Endothelial cell of umbilical vein (primary cell): ENCODE results near the gene SLC39A11.

Experiments
- EZH2 ChIP-seq: IDR thresholded peaks from 2 replicates; pipeline ENCODE4 v1.6.1; 2012; ENCODE audit warnings: borderline replicate concordance, low read depth, mild to moderate bottlenecking, moderate library complexity, low read length, inconsistent platforms; ENCODE audit not compliant: severe bottlenecking
- POLR2A ChIP-seq: IDR thresholded peaks from 2 replicates; pipeline ENCODE4 v1.6.1; 2012; ENCODE audit warnings: low read depth, mild to moderate bottlenecking, control low read depth, low read length

DNA sequence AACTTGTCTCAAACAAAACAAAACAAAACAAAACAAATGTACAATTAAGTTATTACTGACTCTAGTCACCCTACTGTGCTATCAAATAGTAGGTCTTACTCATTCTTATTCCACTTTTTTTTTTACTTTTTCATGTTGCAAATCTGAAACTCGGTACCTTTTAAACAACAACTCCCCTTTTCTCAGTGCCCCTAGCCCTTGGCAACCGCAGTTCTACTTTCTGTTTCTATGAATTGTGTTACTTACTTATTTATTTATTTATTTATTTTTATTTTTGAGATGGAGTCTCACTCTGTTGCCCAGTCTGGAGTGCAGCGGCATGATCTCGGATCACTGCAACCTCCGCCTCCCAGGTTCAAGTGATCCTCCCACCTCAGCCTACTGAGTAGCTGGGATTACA lies 104.0 kb downstream of the SLC39A11 start:
- TF ChIP-seq EZH2: no peak
- TF ChIP-seq POLR2A: no peak
